SU-DHL-6 (cell line): ENCODE measurements around the gene CDPF1.

ENCODE experiments used
- H2AFZ ChIP-seq: fragments of 200-600 bp; sonication (generic); 2 replicates; pipeline ENCODE4 v1.6.1; 2014; ENCODE audit warnings: low read depth, mild to moderate bottlenecking, moderate library complexity, mixed read lengths, antibody characterized with exemption, low read length; ENCODE audit not compliant: severe bottlenecking
- H3F3A ChIP-seq: fragments of 200-600 bp; shearing (Covaris generic); 2 replicates; pipeline ENCODE4 v1.6.0; 2016; ENCODE audit warnings: antibody characterized with exemption, mild to moderate bottlenecking; ENCODE audit not compliant: insufficient read depth
- H3K27ac ChIP-seq: fragments of 200-600 bp; sonication (generic); 2 replicates; pipeline ENCODE4 v1.5.1; 2016; ENCODE audit warnings: low read depth, mild to moderate bottlenecking, low read length, moderate library complexity, mixed read lengths
- H3K27me3 ChIP-seq: fragments of 200-600 bp; sonication (generic), shearing (Covaris generic); 2 replicates; pipeline ENCODE4 v1.6.0; 2014; ENCODE audit warnings: mild to moderate bottlenecking, low read length
- H3K36me3 ChIP-seq: fragments of 200-600 bp; sonication (generic); 2 replicates; pipeline ENCODE4 v1.6.1; 2014; ENCODE audit warnings: mild to moderate bottlenecking, low read length, mixed read lengths
- H3K4me2 ChIP-seq: fragments of 300-600, 200-600 bp; shearing (Covaris generic), sonication (generic); 2 replicates; pipeline ENCODE4 v1.6.0; 2014; ENCODE audit warnings: low read length, low read depth, mild to moderate bottlenecking; ENCODE audit not compliant: poor library complexity, severe bottlenecking
- H3K4me3 ChIP-seq: fragments of 200-600 bp; sonication (generic); 2 replicates; pipeline ENCODE4 v1.5.1; 2014; ENCODE audit warnings: antibody characterized with exemption, low read length, mild to moderate bottlenecking, mixed read lengths; ENCODE audit not compliant: insufficient read depth, poor library complexity, severe bottlenecking
- H3K79me2 ChIP-seq: fragments of 200-600 bp; sonication (generic); 2 replicates; pipeline ENCODE4 v1.6.1; 2014; ENCODE audit warnings: mild to moderate bottlenecking, low read length, moderate library complexity; ENCODE audit not compliant: insufficient read depth
- H3K9ac ChIP-seq: fragments of 200-600 bp; sonication (generic); 2 replicates; pipeline ENCODE4 v1.7.0; 2014; ENCODE audit warnings: mild to moderate bottlenecking, low read length
- H3K9me2 ChIP-seq: fragments of 200-600 bp; sonication (generic); replicated peaks from 2 replicates; pipeline ENCODE4 v1.6.1; 2014; ENCODE audit warnings: low read length; ENCODE audit not compliant: insufficient read depth
- H3K9me3 ChIP-seq: fragments of 200-600 bp; sonication (generic); 2 replicates; pipeline ENCODE4 v1.6.1; 2014; ENCODE audit warnings: low read length, mixed read lengths; ENCODE audit not compliant: insufficient read depth
- H4K20me1 ChIP-seq: fragments of 200-600 bp; sonication (generic); 2 replicates; pipeline ENCODE4 v1.6.1; 2014; ENCODE audit warnings: low read depth, mild to moderate bottlenecking, antibody characterized with exemption, low read length, moderate library complexity, mixed read lengths
- EZH2phosphoT487 ChIP-seq: fragments of 200-600 bp; sonication (generic), shearing (Covaris generic); conservative IDR thresholded peaks from 2 replicates; pipeline ENCODE4 v1.6.1; 2018; ENCODE audit warnings: mild to moderate bottlenecking, antibody characterized with exemption, low read length, moderate library complexity, mixed read lengths
- TF ChIP-seq, protein P1 (sequence below): fragments of 200-600 bp; sonication (generic); IDR thresholded peaks from one replicate; pipeline ENCODE4 v1.5.1; 2017; ENCODE audit warnings: antibody characterized with exemption, mild to moderate bottlenecking, low read length, moderate library complexity; ENCODE audit not compliant: insufficient read depth, poor library complexity, severe bottlenecking

CDPF1 gene

GRCh38 chr22:46288846-46289243 lies 38.8 kb upstream of the CDPF1 start:
- Histone ChIP-seq H3K27ac (no peak overlapping the region), H3K79me2 (no peaks in the 10 kb centered on the region), H3K4me2 (no peak overlapping the region), H3K9ac (no peak overlapping the region), H3K4me3 (no peak overlapping the region), H3K9me3 (no peaks in the 10 kb centered on the region), H2AFZ (no peak overlapping the region), H3F3A (no peaks in the 10 kb centered on the region), H3K9me2 (no peaks in the 10 kb centered on the region), H4K20me1 (no peaks in the 10 kb centered on the region), H3K36me3 (no peaks in the 10 kb centered on the region), H3K27me3 (no peaks in the 10 kb centered on the region)
- no peak for TF ChIP-seq EZH2phosphoT487
- TF ChIP-seq, protein P1, sequence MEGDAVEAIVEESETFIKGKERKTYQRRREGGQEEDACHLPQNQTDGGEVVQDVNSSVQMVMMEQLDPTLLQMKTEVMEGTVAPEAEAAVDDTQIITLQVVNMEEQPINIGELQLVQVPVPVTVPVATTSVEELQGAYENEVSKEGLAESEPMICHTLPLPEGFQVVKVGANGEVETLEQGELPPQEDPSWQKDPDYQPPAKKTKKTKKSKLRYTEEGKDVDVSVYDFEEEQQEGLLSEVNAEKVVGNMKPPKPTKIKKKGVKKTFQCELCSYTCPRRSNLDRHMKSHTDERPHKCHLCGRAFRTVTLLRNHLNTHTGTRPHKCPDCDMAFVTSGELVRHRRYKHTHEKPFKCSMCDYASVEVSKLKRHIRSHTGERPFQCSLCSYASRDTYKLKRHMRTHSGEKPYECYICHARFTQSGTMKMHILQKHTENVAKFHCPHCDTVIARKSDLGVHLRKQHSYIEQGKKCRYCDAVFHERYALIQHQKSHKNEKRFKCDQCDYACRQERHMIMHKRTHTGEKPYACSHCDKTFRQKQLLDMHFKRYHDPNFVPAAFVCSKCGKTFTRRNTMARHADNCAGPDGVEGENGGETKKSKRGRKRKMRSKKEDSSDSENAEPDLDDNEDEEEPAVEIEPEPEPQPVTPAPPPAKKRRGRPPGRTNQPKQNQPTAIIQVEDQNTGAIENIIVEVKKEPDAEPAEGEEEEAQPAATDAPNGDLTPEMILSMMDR = no peak

- Histone ChIP-seq H3K4me2 (peak overlapping the region; percentile 51), H3K27ac (no peak overlapping the region)
These were observed 38.0 kb upstream of the CDPF1 start for GRCh38 chr22:46287873-46288751.

DNA sequence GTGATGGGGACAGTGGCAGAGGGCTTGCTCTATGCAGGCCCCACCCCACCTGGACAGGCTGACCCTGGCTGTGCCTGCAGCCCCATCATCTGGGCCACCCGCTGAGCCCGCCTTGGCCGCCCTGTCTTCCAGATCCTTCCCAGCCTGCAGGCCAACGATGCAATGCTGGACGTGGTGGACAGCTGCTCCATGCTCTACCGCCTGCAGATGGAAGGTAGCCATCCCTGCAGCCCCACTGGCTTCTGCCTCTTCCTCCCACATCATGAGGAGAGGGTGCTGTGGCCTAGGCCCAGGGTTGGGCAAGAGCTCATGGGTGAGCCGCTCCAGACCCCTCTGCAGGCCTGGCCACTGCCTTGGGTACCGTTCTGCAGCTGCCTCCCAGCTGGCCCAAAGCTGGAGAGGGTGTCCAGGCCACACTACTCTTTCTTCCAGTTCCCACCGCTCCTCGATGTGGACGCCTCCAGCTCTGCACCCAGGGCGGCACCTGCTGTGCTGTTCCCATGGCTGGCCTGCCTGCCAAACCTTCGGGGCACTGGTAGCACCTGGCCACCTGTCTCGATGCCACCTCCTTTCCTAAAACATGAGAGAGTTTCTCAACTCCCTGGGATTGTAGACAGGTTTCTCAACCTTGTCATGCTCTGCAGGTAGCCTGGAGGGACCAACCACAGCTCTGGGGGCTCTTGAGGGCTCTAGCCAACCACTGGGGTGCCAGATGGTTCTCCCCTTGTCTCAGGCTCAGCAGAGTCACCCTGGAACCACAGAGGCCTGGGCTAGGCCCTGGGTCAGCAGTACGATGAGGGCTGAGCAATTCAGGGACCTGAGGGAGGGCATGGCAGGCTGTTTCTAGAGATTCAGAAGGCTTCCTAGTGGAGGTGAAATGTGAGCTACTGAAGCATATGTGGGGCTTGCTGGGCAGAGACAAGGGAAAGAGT lies 37.1 kb upstream of the CDPF1 start:
- H3K9me3 ChIP-seq = no peaks in the 10 kb centered on the region
- peak overlapping the region; percentile 51 for H3K4me2 ChIP-seq
- H3K27ac ChIP-seq = no peak overlapping the region
- no peaks in the 10 kb centered on the region for H3K9me2 ChIP-seq
- no peaks in the 10 kb centered on the region for H3K79me2 ChIP-seq
- H3K36me3 ChIP-seq = no peaks in the 10 kb centered on the region
- no peaks in the 10 kb centered on the region for H3F3A ChIP-seq
- H3K9ac ChIP-seq = peak overlapping the region; percentile 45
- no peaks in the 10 kb centered on the region for H4K20me1 ChIP-seq
- peak overlapping the region; percentile 53 for H2AFZ ChIP-seq
- no peak overlapping the region for H3K4me3 ChIP-seq
- H3K27me3 ChIP-seq = no peaks in the 10 kb centered on the region
- no peak for TF ChIP-seq EZH2phosphoT487
- TF ChIP-seq, protein P1 = no peak

More at GRCh38 chr22:46287873-46288751, 38.0 kb upstream of the CDPF1 start:
- Histone ChIP-seq H3K27me3 (no peaks in the 10 kb centered on the region), H3K9me2 (no peaks in the 10 kb centered on the region), H3K4me3 (peak overlapping the region; percentile 27), H2AFZ (peak overlapping the region; percentile 53), H3K36me3 (no peaks in the 10 kb centered on the region), H3K9me3 (no peaks in the 10 kb centered on the region), H3F3A (no peaks in the 10 kb centered on the region), H4K20me1 (no peaks in the 10 kb centered on the region), H3K79me2 (no peaks in the 10 kb centered on the region), H3K9ac (peak overlapping the region; percentile 45)
- TF ChIP-seq EZH2phosphoT487 = no peak
- TF ChIP-seq, protein P1 = no peak
